Heart left ventricle (tissue), 13 donors: ENCODE results near the gene ZBTB8A.

Experiments
- CTCF ChIP-seq, 12 donors: fragments of 200-600 bp; sonication (generic) in 4 of 12; IDR thresholded peaks; one replicate each; pipeline versions ENCODE4 v1.5.0 to v1.8.0; 2018 to 2022; ENCODE audit warnings: antibody characterized with exemption in 12 of 12, mild to moderate bottlenecking in 5 of 12
- POLR2A ChIP-seq, 2 donors: fragments of 450-650 bp; IDR thresholded peaks; one replicate each; pipeline ENCODE4 v1.6.1; 2017; ENCODE audit warnings: antibody characterized with exemption in 2 of 2, mild to moderate bottlenecking in 2 of 2, moderate library complexity in 2 of 2
- donor health status: ischemic (EF 13 %, LVEDD 7.1; RV severe dilation, severe dysfunction).
- donor health status: DM: no; HTN: yes; CAD: no.
- donor health status: DM: no; HTN: no; CAD: no.
- donor health status: ischemic (EF 25% LVEDD 6.9; RV normal size, moderate dysfunction).
- donor health status: ischemic (EF 25% LVEDD 5.7; RV mildly dilated, moderate dysfunction).
- donor health status: ischemic (EF 35%, LVEDD 5.7; RV mildly dilated, moderate dysfunction).
- donor health status: nonischemic (EF 11% LVEDD 7.7; RV severe dilation, severe dysfunction).
- donor health status: DM: yes; HTN: yes; CAD: no.
- donor health status: PGD.
- donor health status: ischemic (EF 29% LVEDD 5.4; RV normal size, mild dysfunction).
- donor health status: nonischemic (EF 23%, LVEDD 6.1; RV moderate dilation, normal function).

GRCh38 chr1:32622205-32622604 is 83.0 kb downstream of the ZBTB8A start:
- TF ChIP-seq CTCF (IDR thresholded peaks at IDR 0.05) = no peak
- no peak for TF ChIP-seq POLR2A (IDR thresholded peaks at IDR 0.05)
